H7 (cell line): ENCODE results near the gene TMEM145. TPM values are rescaled to one million over a fixed set of nuclear protein-coding genes. Genes with fewer than 3 reads are reported as not detected.

Experiments used
- DNase-seq: peaks from one replicate; pipeline ENCODE4 v3.0.0; 2012
- H3K27me3 ChIP-seq: 2 replicates; pipeline ENCODE4 v1.6.0; 2011; ENCODE audit warnings: mild to moderate bottlenecking, low read length; ENCODE audit not compliant: control insufficient read depth, insufficient read depth
- H3K36me3 ChIP-seq: replicated peaks from 2 replicates; pipeline ENCODE4 v1.5.1; 2011; ENCODE audit warnings: low read length; ENCODE audit not compliant: control insufficient read depth, insufficient read depth
- H3K4me3 ChIP-seq: 2 replicates; pipeline ENCODE4 v1.5.1; 2011; ENCODE audit warnings: low read depth, mild to moderate bottlenecking, control low read depth, low read length, moderate library complexity; ENCODE audit not compliant: insufficient read depth
- total RNA-seq: library from RNA; depleted of rRNA; stranded (reverse); fragments of >200 nt; shearing (Covaris generic); gene quantifications from 2 replicates; pipeline ENCODE4 v1.2.3, GENCODE V29; 2014

TMEM145 gene
- total RNA-seq, 1 experiment from 2014 or later, result 0.38 TPM

DNA sequence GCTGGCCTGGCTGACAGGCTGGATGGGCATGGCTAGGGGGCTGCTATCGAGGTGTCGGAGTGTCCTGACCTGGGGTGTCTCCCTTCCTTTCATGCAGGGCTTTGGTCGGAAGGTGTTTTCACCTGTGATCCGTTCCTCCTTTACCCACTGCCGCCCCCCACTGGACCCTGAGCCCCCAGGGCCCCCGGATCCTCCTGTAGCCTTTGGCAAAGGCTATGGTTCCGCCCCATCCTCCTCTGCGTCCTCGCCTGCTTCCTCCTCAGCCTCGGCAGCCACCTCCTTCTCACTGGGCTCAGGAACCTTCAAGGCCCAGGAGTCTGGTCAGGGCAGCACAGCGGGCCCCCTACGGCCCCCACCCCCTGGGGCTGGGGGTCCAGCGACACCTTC is 23.0 kb upstream of the TMEM145 start:
- Histone ChIP-seq H3K36me3 (peaks cover 14% of the 10 kb centered on the region), H3K4me3 (no peak overlapping the region), H3K27me3 (no peaks in the 10 kb centered on the region)
- no peak for DNase-seq

- H3K36me3 ChIP-seq, result peaks cover 14% of the 10 kb centered on the region
These were observed 22.3 kb upstream of the TMEM145 start for GRCh38 chr19:42290523-42291434.

DNA sequence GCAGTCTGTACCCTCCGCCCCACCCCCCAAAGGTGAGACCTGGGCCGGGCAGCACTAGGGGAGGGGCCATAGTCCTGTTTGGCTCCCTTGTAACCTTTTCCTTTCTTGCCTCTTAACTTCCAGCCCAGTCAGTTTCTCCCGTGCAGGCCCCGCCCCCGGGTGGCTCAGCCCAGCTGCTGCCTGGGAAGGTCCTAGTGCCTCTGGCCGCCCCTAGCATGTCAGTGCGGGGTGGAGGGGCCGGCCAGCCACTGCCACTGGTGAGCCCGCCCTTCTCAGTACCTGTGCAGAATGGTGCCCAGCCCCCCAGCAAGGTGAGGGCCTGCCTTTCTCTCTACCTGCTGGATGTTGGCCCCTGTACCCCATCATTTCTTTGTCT is 21.7 kb upstream of the TMEM145 start:
- H3K4me3 ChIP-seq, result no peak overlapping the region
- peak; percentile 84 for DNase-seq
- no peaks in the 10 kb centered on the region for H3K27me3 ChIP-seq
- peaks cover 14% of the 10 kb centered on the region for H3K36me3 ChIP-seq

More at GRCh38 chr19:42290523-42291434, 22.3 kb upstream of the TMEM145 start:
- Histone ChIP-seq H3K27me3 (no peaks in the 10 kb centered on the region), H3K4me3 (no peak overlapping the region)
- DNase-seq, result peak; percentile 79

GRCh38 chr19:42292042-42292960 is 20.8 kb upstream of the TMEM145 start:
- H3K27me3 ChIP-seq, result no peaks in the 10 kb centered on the region
- H3K36me3 ChIP-seq, result peaks cover 14% of the 10 kb centered on the region
- H3K4me3 ChIP-seq, result no peak overlapping the region
- DNase-seq, result no peak

DNA sequence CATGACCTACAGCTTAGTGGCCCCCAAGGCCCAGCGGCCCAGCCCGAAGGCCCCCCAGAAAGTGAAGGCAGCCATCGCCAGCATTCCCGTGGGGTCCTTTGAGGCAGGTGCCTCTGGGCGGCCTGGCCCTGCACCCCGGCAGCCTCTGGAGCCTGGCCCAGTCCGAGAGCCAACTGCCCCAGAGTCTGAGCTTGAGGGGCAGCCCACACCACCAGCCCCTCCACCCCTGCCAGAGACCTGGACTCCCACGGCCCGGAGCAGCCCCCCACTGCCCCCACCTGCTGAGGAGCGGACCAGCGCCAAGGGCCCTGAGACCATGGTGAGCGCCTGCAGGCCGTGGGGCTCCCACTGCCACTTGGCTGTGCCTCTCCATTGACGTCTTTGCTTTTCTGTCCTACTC is 20.1 kb upstream of the TMEM145 start:
- H3K36me3 ChIP-seq, result peaks cover 13% of the 10 kb centered on the region
- no peaks in the 10 kb centered on the region for H3K27me3 ChIP-seq
- no peak for DNase-seq
- H3K4me3 ChIP-seq, result no peak overlapping the region

DNA sequence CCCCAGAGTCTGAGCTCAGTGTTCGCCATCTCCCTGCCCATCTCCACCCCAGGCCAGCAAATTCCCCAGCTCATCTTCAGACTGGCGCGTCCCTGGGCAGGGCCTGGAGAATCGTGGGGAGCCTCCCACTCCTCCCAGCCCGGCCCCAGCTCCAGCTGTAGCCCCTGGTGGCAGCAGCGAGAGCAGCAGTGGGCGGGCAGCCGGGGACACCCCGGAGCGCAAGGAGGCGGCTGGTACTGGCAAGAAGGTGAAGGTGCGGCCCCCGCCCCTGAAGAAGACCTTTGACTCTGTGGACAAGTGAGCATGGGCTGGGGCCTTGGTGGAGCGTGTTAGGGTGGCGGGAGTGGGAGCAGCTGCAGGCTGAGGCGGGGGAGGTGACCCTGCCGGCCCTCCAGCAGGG is 19.6 kb upstream of the TMEM145 start:
- DNase-seq, result peak; percentile 84
- Histone ChIP-seq H3K36me3 (peaks cover 8% of the 10 kb centered on the region), H3K4me3 (no peak overlapping the region), H3K27me3 (no peaks in the 10 kb centered on the region)

DNA sequence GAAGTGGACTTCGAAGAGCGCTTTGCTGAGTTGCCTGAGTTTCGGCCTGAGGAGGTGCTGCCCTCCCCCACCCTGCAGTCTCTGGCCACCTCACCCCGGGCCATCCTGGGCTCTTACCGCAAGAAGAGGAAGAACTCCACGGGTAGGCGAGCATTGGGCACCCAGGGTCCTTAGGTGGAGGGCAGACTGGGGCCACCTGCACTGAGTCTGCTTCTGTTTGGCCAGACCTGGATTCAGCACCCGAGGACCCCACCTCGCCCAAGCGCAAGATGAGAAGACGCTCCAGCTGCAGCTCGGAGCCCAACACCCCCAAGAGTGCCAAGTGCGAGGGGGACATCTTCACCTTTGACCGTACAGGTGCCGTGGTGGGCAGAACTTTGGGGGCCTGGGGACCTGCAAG is 19.2 kb upstream of the TMEM145 start:
- no peaks in the 10 kb centered on the region for H3K27me3 ChIP-seq
- no peak overlapping the region for H3K4me3 ChIP-seq
- no peak for DNase-seq
- H3K36me3 ChIP-seq, result peaks cover 8% of the 10 kb centered on the region

DNA sequence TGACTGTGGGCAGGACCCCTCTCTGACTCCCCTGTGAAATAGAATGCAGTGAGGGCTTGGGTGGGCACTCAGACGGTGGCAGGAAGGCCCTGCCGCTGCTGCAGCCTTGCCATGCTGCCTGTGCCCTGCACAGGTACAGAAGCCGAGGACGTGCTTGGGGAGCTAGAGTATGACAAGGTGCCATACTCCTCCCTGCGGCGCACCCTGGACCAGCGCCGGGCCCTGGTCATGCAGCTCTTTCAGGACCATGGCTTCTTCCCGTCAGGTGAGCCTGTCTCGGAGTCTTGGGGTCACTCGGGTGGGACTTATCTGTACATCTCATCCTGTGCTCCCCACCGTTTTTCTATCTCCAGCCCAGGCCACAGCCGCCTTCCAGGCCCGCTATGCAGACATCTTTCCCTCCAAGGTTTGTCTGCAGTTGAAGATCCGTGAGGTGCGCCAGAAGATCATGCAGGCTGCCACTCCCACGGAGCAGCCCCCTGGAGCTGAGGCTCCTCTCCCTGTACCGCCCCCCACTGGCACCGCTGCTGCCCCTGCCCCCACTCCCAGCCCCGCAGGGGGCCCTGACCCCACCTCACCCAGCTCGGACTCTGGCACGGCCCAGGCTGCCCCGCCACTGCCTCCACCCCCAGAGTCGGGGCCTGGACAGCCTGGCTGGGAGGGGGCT is 18.5 kb upstream of the TMEM145 start:
- Histone ChIP-seq H3K27me3 (no peaks in the 10 kb centered on the region), H3K36me3 (peaks cover 7% of the 10 kb centered on the region), H3K4me3 (no peak overlapping the region)
- DNase-seq, result no peak

GRCh38 chr19:42295342-42295741 is 17.8 kb upstream of the TMEM145 start:
- H3K36me3 ChIP-seq, result peaks cover 6% of the 10 kb centered on the region
- H3K4me3 ChIP-seq, result no peak overlapping the region
- H3K27me3 ChIP-seq, result no peaks in the 10 kb centered on the region
- no peak for DNase-seq

DNA sequence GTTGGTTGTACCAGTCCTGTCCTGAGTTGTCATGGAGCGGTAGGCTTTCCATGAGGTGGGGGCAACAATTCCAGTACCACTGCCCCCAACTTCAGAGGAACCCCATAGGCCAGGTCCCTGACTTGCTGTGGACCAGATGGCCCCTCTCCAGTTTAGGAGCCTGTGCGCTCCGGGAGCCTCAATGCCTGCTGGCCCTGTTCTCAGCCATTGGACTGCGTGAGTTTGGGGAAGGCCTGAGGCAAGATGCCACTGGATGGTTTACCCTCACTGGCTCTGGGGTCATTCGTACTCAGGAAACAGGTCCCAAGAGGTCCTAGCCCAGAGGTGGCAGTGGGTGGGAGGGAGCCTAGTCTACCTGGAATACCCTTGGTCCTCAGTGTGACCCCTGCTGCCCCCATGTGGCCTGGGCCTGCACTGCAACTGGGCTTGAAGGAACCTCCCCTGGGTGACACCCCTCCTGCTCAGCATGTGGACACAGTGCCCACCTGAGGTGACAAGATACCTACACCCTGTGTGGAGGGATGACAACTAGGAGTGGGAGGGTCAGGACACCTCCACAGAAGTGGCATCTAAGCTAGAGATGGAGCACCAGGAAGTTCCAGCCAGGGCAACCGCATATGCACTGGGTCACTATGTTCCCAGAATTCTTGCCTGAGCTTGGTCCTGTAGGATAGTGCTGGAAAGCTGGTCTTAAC is 17.1 kb upstream of the TMEM145 start:
- H3K27me3 ChIP-seq, result no peaks in the 10 kb centered on the region
- peaks cover 6% of the 10 kb centered on the region for H3K36me3 ChIP-seq
- peak; percentile 94 for DNase-seq
- H3K4me3 ChIP-seq, result no peak overlapping the region

DNA sequence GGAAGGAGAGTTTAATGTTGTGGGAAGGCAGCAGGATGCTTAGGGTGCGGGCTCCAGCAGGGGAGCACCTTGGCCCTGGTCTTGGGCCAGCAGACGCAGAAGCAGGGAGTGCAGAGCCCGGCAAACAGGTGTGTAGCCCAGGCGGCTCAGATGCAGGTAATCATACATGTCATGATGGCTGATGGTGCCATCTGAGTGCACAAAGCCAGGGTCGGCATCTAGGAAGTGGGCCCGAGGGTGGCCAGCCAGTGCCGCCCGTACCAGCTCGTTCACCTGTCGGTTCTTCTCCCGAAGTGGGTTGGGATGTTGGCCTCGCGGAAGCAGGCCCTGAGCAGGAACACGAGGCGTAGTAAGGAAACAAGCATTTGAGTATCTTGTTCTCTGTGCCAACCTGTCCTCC is 16.1 kb upstream of the TMEM145 start:
- no peak for DNase-seq
- no peak overlapping the region for H3K4me3 ChIP-seq
- peaks cover 5% of the 10 kb centered on the region for H3K36me3 ChIP-seq
- H3K27me3 ChIP-seq, result no peaks in the 10 kb centered on the region

GRCh38 chr19:42301646-42302203 is 11.4 kb upstream of the TMEM145 start, which contains the start of gene PRR19:
TSS of gene PRR19 (plus strand) at chr19:42302132. CDS start at chr19:42309585, 7,453 bp downstream.
- Histone ChIP-seq H3K4me3 (peak within 1 kb of the TSS; percentile 97), H3K36me3 (peaks cover 3% of the 10 kb centered on the region), H3K27me3 (no peaks in the 10 kb centered on the region)
- DNase-seq, result peak; percentile 80

DNA sequence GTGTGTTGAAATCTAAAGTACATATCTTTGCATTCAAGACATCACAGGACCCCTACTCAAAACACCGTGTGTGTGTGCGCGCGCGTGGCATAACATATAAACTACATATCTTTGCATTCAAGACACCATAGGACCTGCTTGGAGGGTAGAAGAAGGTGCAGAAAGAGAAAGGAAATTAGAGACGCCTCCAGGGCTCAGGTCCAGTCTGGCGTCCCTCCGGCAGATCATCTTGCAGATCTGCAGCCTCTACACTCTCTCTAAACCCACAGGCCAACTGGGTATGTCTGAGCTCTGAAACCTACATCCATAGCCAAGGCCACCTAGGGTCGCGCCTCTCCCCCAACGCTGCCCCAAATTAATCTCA is 10.0 kb upstream of the TMEM145 start:
- H3K4me3 ChIP-seq, result peak overlapping the region; percentile 97; the same call in 1 of the 2 replicates
- peaks cover 3% of the 10 kb centered on the region for H3K36me3 ChIP-seq

GRCh38 chr19:42303876-42304275 is 9.2 kb upstream of the TMEM145 start:
- DNase-seq, result no peak
- Histone ChIP-seq H3K36me3 (peaks cover 3% of the 10 kb centered on the region), H3K27me3 (no peaks in the 10 kb centered on the region), H3K4me3 (no peak overlapping the region)

More for the DNA sequence above, 10.0 kb upstream of the TMEM145 start:
- DNase-seq, result no peak
- no peaks in the 10 kb centered on the region for H3K27me3 ChIP-seq
